SK-N-SH treated with all-trans-retinoic acid at 6 μM for 48 hours (cell line): ENCODE measurements around the gene SLC25A6.
A peak's percentile ranks its signal among the peaks of the same experiment; 100 is the strongest.

Source experiments
- ATAC-seq: fragments of 200-7000 bp; cut with Tn5 transposase; 3 replicates; pipeline ENCODE4 v1.9.1; 2020; ENCODE audit warnings: mild to moderate bottlenecking, moderate library complexity
- ARNTL ChIP-seq: fragments of 450-650 bp; formaldehyde crosslinking; IDR thresholded peaks from 2 replicates; pipeline ENCODE4 v1.5.0; 2020; ENCODE audit warnings: low read depth, mild to moderate bottlenecking, moderate library complexity, borderline replicate concordance
- BACH2 ChIP-seq: fragments of 250-450 bp; sonication (Bioruptor Pico); IDR thresholded peaks from 2 replicates; pipeline ENCODE4 v1.9.0; 2021; ENCODE audit warnings: mild to moderate bottlenecking, borderline replicate concordance
- CSDC2 ChIP-seq: fragments of 250-450 bp; sonication (Bioruptor Pico); IDR thresholded peaks from 2 replicates; pipeline ENCODE4 v1.5.0; 2020; ENCODE audit warnings: mild to moderate bottlenecking, moderate library complexity
- ESRRG ChIP-seq: fragments of 250-450 bp; sonication (Bioruptor Pico); IDR thresholded peaks from 2 replicates; pipeline ENCODE4 v1.6.1; 2021; ENCODE audit warnings: mild to moderate bottlenecking
- GLIS3 ChIP-seq: fragments of 250-450 bp; sonication (Bioruptor Pico); IDR thresholded peaks from 2 replicates; pipeline ENCODE4 v1.5.0; 2020; ENCODE audit warnings: mild to moderate bottlenecking, moderate library complexity
- ISL1 ChIP-seq: fragments of 250-450 bp; sonication (Bioruptor Pico); IDR thresholded peaks from 2 replicates; pipeline ENCODE4 v2.1.2; 2022; ENCODE audit warnings: mild to moderate bottlenecking, moderate library complexity
- OSR1 ChIP-seq: fragments of 250-450 bp; sonication (Bioruptor Pico); IDR thresholded peaks from 2 replicates; pipeline ENCODE4 v1.8.0; 2022; ENCODE audit warnings: moderate library complexity, mild to moderate bottlenecking, inconsistent platforms
- RARB ChIP-seq: fragments of 250-450 bp; sonication (Bioruptor Pico); IDR thresholded peaks from 2 replicates; pipeline ENCODE4 v1.8.0; 2021; ENCODE audit warnings: mild to moderate bottlenecking, moderate library complexity
- TCF4 ChIP-seq: fragments of 250-450 bp; sonication (Bioruptor Pico); IDR thresholded peaks from 2 replicates; pipeline ENCODE4 v1.8.0; 2021; ENCODE audit warnings: mild to moderate bottlenecking, moderate library complexity, borderline replicate concordance
- TOX ChIP-seq: fragments of 250-450 bp; sonication (Bioruptor Pico); IDR thresholded peaks from 2 replicates; pipeline ENCODE4 v1.8.0; 2021; ENCODE audit warnings: mild to moderate bottlenecking, moderate library complexity, borderline replicate concordance
- ZC3H10 ChIP-seq: fragments of 250-450 bp; sonication (Bioruptor Pico); IDR thresholded peaks from 2 replicates; pipeline ENCODE4 v1.5.1; 2021; ENCODE audit warnings: mild to moderate bottlenecking, moderate library complexity
- ZFP3 ChIP-seq: fragments of 250-450 bp; sonication (Bioruptor Pico); IDR thresholded peaks from 2 replicates; pipeline ENCODE4 v1.5.0; 2020; ENCODE audit warnings: mild to moderate bottlenecking, moderate library complexity
- ZFP30 ChIP-seq: fragments of 450-650 bp; formaldehyde crosslinking; IDR thresholded peaks from 2 replicates; pipeline ENCODE4 v1.5.0; 2022; ENCODE audit warnings: mild to moderate bottlenecking, moderate library complexity
- ZNF565 ChIP-seq: fragments of 450-650 bp; formaldehyde crosslinking; conservative IDR thresholded peaks from 2 replicates; pipeline ENCODE4 v1.5.0; 2020; ENCODE audit warnings: low read depth, mild to moderate bottlenecking, moderate library complexity
- ZNF70 ChIP-seq: fragments of 450-650 bp; formaldehyde crosslinking; IDR thresholded peaks from 2 replicates; pipeline ENCODE4 v1.5.0; 2020; ENCODE audit warnings: mild to moderate bottlenecking, moderate library complexity
- ZNF8 ChIP-seq: fragments of 450-650 bp; formaldehyde crosslinking; IDR thresholded peaks from 2 replicates; pipeline ENCODE4 v1.5.0; 2020; ENCODE audit warnings: mild to moderate bottlenecking, moderate library complexity
- TF ChIP-seq, protein P1 (sequence below): fragments of 250-450 bp; sonication (Bioruptor Pico); IDR thresholded peaks from 2 replicates; pipeline ENCODE4 v1.8.0; 2021; ENCODE audit warnings: low read depth, mild to moderate bottlenecking, moderate library complexity, borderline replicate concordance
- TF ChIP-seq, protein P2 (sequence below): fragments of 250-450 bp; sonication (Bioruptor Pico); IDR thresholded peaks from 2 replicates; pipeline ENCODE4 v1.5.1; 2021; ENCODE audit warnings: mild to moderate bottlenecking, moderate library complexity
- TF ChIP-seq, protein P3 (sequence below): fragments of 250-450 bp; sonication (Bioruptor Pico); IDR thresholded peaks from 2 replicates; pipeline ENCODE4 v1.5.0; 2020; ENCODE audit warnings: mild to moderate bottlenecking, moderate library complexity
- TF ChIP-seq, protein P4 (sequence below): fragments of 250-450 bp; sonication (Bioruptor Pico); IDR thresholded peaks from 2 replicates; pipeline ENCODE4 v1.8.0; 2020; ENCODE audit warnings: mild to moderate bottlenecking, moderate library complexity, borderline replicate concordance
- TF ChIP-seq, protein P5 (sequence below): fragments of 250-450 bp; sonication (Bioruptor Pico); IDR thresholded peaks from 2 replicates; pipeline ENCODE4 v1.5.1; 2020; ENCODE audit warnings: low read depth, mild to moderate bottlenecking, moderate library complexity

The SLC25A6 gene

DNA sequence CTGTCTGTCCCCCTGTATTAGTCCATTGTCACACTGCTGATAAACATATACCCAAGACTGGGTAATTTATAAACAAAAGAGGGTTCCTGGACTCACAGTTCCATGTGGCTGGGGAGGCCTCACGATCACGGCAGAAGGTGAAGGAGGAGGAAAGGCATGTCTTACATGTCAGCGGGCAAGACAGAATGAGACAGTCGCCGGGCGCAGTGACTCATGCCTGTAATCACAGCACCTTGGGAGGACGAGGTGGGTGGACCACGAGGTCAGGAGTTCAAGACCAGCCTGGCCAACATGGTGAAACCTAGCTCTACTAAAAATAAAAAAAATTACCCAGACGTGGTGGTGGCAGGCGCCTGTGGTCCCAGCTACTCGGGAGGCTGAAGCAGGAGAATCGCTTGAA is 30.6 kb downstream of the SLC25A6 start:
- ATAC-seq, result peak; percentile 20; the same call in 1 of the 3 replicates
- TF ChIP-seq, protein P1, sequence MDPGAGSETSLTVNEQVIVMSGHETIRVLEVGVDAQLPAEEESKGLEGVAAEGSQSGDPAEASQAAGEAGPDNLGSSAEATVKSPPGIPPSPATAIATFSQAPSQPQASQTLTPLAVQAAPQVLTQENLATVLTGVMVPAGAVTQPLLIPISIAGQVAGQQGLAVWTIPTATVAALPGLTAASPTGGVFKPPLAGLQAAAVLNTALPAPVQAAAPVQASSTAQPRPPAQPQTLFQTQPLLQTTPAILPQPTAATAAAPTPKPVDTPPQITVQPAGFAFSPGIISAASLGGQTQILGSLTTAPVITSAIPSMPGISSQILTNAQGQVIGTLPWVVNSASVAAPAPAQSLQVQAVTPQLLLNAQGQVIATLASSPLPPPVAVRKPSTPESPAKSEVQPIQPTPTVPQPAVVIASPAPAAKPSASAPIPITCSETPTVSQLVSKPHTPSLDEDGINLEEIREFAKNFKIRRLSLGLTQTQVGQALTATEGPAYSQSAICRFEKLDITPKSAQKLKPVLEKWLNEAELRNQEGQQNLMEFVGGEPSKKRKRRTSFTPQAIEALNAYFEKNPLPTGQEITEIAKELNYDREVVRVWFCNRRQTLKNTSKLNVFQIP, result no peak
- no peak for TF ChIP-seq TOX (CRISPR knock-in tag)
- TF ChIP-seq, protein P2, sequence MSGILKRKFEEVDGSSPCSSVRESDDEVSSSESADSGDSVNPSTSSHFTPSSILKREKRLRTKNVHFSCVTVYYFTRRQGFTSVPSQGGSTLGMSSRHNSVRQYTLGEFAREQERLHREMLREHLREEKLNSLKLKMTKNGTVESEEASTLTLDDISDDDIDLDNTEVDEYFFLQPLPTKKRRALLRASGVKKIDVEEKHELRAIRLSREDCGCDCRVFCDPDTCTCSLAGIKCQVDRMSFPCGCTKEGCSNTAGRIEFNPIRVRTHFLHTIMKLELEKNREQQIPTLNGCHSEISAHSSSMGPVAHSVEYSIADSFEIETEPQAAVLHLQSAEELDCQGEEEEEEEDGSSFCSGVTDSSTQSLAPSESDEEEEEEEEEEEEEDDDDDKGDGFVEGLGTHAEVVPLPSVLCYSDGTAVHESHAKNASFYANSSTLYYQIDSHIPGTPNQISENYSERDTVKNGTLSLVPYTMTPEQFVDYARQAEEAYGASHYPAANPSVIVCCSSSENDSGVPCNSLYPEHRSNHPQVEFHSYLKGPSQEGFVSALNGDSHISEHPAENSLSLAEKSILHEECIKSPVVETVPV (CRISPR knock-in tag), result no peak
- TF ChIP-seq ZFP30, result no peak
- TF ChIP-seq, protein P3, sequence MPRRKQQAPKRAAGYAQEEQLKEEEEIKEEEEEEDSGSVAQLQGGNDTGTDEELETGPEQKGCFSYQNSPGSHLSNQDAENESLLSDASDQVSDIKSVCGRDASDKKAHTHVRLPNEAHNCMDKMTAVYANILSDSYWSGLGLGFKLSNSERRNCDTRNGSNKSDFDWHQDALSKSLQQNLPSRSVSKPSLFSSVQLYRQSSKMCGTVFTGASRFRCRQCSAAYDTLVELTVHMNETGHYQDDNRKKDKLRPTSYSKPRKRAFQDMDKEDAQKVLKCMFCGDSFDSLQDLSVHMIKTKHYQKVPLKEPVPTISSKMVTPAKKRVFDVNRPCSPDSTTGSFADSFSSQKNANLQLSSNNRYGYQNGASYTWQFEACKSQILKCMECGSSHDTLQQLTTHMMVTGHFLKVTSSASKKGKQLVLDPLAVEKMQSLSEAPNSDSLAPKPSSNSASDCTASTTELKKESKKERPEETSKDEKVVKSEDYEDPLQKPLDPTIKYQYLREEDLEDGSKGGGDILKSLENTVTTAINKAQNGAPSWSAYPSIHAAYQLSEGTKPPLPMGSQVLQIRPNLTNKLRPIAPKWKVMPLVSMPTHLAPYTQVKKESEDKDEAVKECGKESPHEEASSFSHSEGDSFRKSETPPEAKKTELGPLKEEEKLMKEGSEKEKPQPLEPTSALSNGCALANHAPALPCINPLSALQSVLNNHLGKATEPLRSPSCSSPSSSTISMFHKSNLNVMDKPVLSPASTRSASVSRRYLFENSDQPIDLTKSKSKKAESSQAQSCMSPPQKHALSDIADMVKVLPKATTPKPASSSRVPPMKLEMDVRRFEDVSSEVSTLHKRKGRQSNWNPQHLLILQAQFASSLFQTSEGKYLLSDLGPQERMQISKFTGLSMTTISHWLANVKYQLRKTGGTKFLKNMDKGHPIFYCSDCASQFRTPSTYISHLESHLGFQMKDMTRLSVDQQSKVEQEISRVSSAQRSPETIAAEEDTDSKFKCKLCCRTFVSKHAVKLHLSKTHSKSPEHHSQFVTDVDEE (CRISPR knock-in tag), result no peak
- TF ChIP-seq CSDC2, result no peak
- TF ChIP-seq, all 23 proteins: peak for 0

DNA sequence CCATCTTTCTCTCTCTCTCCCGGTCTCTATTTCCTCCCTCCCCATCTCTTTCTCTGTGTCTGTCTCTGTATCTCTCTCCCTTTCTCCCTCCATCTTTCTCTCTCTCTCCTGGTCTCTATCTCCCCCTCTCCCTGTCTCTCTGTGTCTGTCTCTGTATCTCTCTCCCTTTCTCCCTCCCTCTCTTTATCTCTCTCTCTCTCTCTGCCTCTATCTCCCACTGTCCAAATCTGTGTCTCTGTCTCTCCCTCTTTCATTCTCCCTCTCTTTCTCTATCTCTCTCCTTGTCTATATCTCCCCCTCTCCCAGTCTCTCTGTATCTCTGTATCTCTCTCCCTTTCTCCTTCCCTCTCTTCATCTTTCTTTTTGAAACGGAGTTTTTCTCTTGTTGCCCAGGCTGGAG is 31.7 kb downstream of the SLC25A6 start:
- TF ChIP-seq ESRRG (no peak), ZC3H10 (CRISPR knock-in tag) (no peak), CSDC2 (no peak), ZNF565 (no peak), GLIS3 (CRISPR knock-in tag) (no peak), ZFP30 (no peak), OSR1 (CRISPR knock-in tag) (no peak), ZFP3 (CRISPR knock-in tag) (no peak), ARNTL (no peak), ISL1 (no peak), ZNF70 (CRISPR knock-in tag) (no peak), BACH2 (CRISPR knock-in tag) (no peak), ZNF8 (CRISPR knock-in tag) (no peak), TCF4 (CRISPR knock-in tag) (no peak), RARB (CRISPR knock-in tag) (no peak)
- TF ChIP-seq, protein P1, result no peak
- TF ChIP-seq, protein P2 (CRISPR knock-in tag), result no peak
- TF ChIP-seq, protein P4, sequence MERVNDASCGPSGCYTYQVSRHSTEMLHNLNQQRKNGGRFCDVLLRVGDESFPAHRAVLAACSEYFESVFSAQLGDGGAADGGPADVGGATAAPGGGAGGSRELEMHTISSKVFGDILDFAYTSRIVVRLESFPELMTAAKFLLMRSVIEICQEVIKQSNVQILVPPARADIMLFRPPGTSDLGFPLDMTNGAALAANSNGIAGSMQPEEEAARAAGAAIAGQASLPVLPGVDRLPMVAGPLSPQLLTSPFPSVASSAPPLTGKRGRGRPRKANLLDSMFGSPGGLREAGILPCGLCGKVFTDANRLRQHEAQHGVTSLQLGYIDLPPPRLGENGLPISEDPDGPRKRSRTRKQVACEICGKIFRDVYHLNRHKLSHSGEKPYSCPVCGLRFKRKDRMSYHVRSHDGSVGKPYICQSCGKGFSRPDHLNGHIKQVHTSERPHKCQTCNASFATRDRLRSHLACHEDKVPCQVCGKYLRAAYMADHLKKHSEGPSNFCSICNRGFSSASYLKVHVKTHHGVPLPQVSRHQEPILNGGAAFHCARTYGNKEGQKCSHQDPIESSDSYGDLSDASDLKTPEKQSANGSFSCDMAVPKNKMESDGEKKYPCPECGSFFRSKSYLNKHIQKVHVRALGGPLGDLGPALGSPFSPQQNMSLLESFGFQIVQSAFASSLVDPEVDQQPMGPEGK (CRISPR knock-in tag), result no peak
- TF ChIP-seq, protein P5, sequence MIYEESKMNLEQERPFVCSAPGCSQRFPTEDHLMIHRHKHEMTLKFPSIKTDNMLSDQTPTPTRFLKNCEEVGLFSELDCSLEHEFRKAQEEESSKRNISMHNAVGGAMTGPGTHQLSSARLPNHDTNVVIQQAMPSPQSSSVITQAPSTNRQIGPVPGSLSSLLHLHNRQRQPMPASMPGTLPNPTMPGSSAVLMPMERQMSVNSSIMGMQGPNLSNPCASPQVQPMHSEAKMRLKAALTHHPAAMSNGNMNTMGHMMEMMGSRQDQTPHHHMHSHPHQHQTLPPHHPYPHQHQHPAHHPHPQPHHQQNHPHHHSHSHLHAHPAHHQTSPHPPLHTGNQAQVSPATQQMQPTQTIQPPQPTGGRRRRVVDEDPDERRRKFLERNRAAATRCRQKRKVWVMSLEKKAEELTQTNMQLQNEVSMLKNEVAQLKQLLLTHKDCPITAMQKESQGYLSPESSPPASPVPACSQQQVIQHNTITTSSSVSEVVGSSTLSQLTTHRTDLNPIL (CRISPR knock-in tag), result no peak
- TF ChIP-seq, protein P3 (CRISPR knock-in tag), result no peak
- no peak for ATAC-seq
